SK-N-MC (cell line): ENCODE results near the gene TAS1R3.

Experiments used
- EZH2 ChIP-seq: fragments of 200-600 bp; sonication (generic); IDR thresholded peaks from one replicate; pipeline ENCODE4 v1.6.1; 2017; ENCODE audit warnings: antibody characterized with exemption
- POLR2AphosphoS5 ChIP-seq: IDR thresholded peaks from 2 replicates; pipeline ENCODE4 v1.6.1; 2012; ENCODE audit warnings: mild to moderate bottlenecking, low read depth, low read length, borderline replicate concordance

DNA sequence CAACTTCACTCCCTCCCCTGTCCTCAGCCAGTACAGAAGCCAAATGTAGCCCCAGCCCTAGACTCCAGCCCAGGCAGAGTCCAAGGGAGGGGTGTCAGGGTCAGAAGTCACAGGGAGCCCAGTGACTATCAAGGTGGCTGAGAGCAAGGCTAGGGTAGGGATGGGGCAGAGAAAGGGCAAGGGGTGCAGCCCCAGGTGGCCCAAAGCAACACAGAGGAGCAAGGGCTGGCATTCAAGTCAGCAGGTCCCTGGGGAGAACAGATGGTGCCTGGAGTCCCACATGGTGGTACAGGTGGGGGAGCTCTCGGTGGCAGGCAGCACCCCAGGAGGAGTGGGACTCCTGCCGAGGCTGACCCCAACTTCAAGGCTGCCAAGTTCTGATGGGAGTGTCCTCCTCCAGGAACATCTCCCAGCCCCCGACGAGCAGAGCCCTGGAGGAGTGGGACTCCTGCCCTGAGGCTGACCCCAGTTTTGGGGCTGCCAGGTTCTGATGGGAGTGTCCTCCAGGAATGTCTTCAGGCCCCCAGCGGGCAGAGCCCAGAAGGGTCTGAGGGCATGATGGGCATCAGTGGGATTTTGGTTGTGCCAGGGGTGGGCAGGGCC lies 21.8 kb downstream of the TAS1R3 start:
- TF ChIP-seq POLR2AphosphoS5 (peak; percentile 30; the same call in 1 of the 2 replicates), EZH2 (no peak)
